HG03457 (cell line): ENCODE measurements around the gene ATXN2.
"Not testable (repeated sequence)": the region's sequence is repeated elsewhere in the genome, so short reads cannot be mapped to it uniquely, and the experiment has no call there.

Experiments
- ATAC-seq: cut with Tn5 transposase; IDR thresholded peaks from one replicate; pipeline ENCODE4 v1.9.1; 2021; ENCODE audit warnings: moderate number of reproducible peaks; ENCODE audit not compliant: unreplicated experiment

Gene ATXN2

GRCh38 chr12:111507258-111507657, 91.9 kb downstream of the ATXN2 start:
- ATAC-seq, result not testable (repeated sequence)

GRCh38 chr12:111506260-111506659, 92.9 kb downstream of the ATXN2 start:
- no peak for ATAC-seq

- no peak for ATAC-seq
These were observed 93.5 kb downstream of the ATXN2 start for GRCh38 chr12:111505601-111506036.

- ATAC-seq, result no peak
These were observed 96.0 kb downstream of the ATXN2 start for GRCh38 chr12:111503116-111503515.

- no peak for ATAC-seq
These were observed 104.4 kb downstream of the ATXN2 start for GRCh38 chr12:111494676-111495075.

- ATAC-seq, result not testable (repeated sequence)
These were observed 106.1 kb downstream of the ATXN2 start for GRCh38 chr12:111492979-111493378.

GRCh38 chr12:111488798-111489197, 110.3 kb downstream of the ATXN2 start:
- ATAC-seq, result no peak

GRCh38 chr12:111488271-111488670, 110.8 kb downstream of the ATXN2 start:
- no peak for ATAC-seq

- ATAC-seq, result no peak
These were observed 116.7 kb downstream of the ATXN2 start for GRCh38 chr12:111482462-111482861.

- no peak for ATAC-seq
These were observed 127.9 kb downstream of the ATXN2 start for GRCh38 chr12:111471236-111471635.

GRCh38 chr12:111469401-111469800, 129.7 kb downstream of the ATXN2 start:
- ATAC-seq, result no peak

- ATAC-seq, result no peak
These were observed 131.3 kb downstream of the ATXN2 start for GRCh38 chr12:111467857-111468241.

- no peak for ATAC-seq
These were observed 131.8 kb downstream of the ATXN2 start for GRCh38 chr12:111467092-111467856.

- ATAC-seq, result no peak
These were observed 136.8 kb downstream of the ATXN2 start for GRCh38 chr12:111462210-111462769.

- not testable (repeated sequence) for ATAC-seq
These were observed 139.0 kb downstream of the ATXN2 start for GRCh38 chr12:111460111-111460510.

GRCh38 chr12:111458546-111459172, 140.5 kb downstream of the ATXN2 start:
- ATAC-seq, result no peak

- no peak for ATAC-seq
These were observed 141.5 kb downstream of the ATXN2 start for GRCh38 chr12:111457577-111457976.

- no peak for ATAC-seq
These were observed 142.0 kb downstream of the ATXN2 start for GRCh38 chr12:111457071-111457470.

GRCh38 chr12:111455448-111456320, 143.4 kb downstream of the ATXN2 start:
- ATAC-seq, result no peak

GRCh38 chr12:111454716-111455447, 144.2 kb downstream of the ATXN2 start:
- ATAC-seq, result no peak
